ENCODE measurements around the gene AIFM2.
"Not testable (repeated sequence)": the region's sequence is repeated elsewhere in the genome, so short reads cannot be mapped to it uniquely, and the experiment has no call there.

The AIFM2 gene

GRCh38 chr10:70132098-70133029 is at the start of gene AIFM2:
Gene AIFM2 (minus strand): TSS chr10:70132825. CDS start chr10:70124084, 8,741 bp downstream.
- no peak for TF ChIP-seq HDGF (IDR thresholded peaks at IDR 0.05; ENCODE audit: borderline replicate concordance)
- TF ChIP-seq ELF4 (IDR thresholded peaks at IDR 0.05): no peak
- TF ChIP-seq PKNOX1 (IDR thresholded peaks at IDR 0.05): no peak
- no peak for TF ChIP-seq SUZ12 (IDR thresholded peaks at IDR 0.05)
- TF ChIP-seq TARDBP (IDR thresholded peaks at IDR 0.05): no peak
- TF ChIP-seq CTBP1 (IDR thresholded peaks at IDR 0.05; ENCODE audit: borderline replicate concordance): no peak
- no peak for TF ChIP-seq FOXA1 (IDR thresholded peaks at IDR 0.05)
- TF ChIP-seq BHLHE40 (IDR thresholded peaks at IDR 0.05; ENCODE audit: borderline replicate concordance): no peak
- TF ChIP-seq ZNF384 (IDR thresholded peaks at IDR 0.05): no peak
- TF ChIP-seq FOXK2 (IDR thresholded peaks at IDR 0.05): no peak
- no peak for TF ChIP-seq NFRKB (IDR thresholded peaks at IDR 0.05)
- no peak for TF ChIP-seq ARNT (IDR thresholded peaks at IDR 0.05)
- no peak for TF ChIP-seq LEF1 (IDR thresholded peaks at IDR 0.05; ENCODE audit: borderline replicate concordance)
- no peak for TF ChIP-seq FOXM1 (IDR thresholded peaks at IDR 0.05; ENCODE audit: borderline replicate concordance)
- TF ChIP-seq SP1 (IDR thresholded peaks at IDR 0.05): no peak
- no peak; the same call in 1 of the 2 replicates for TF ChIP-seq L3MBTL2 (conservative IDR thresholded peaks at IDR 0.05)
- POLR2A ChIA-PET: no interaction called here
- CTCF ChIA-PET: no interaction called here
- DNase-seq (ENCODE audit: extremely low spot score): peak; percentile 58

GRCh38 chr10:70179209-70179608 is 46.6 kb upstream of the AIFM2 start:
- POLR2A ChIA-PET: interaction anchor here (1.6 kb wide), 1 partner anchor 8 kb away, joined by 9 read pairs; the partner anchor contains the start of gene SAR1A
- DNase-seq (ENCODE audit: extremely low spot score); CTCF ChIA-PET: not testable (repeated sequence)

- CTCF ChIA-PET: no interaction called here
- TF ChIP-seq TARDBP (IDR thresholded peaks at IDR 0.05) (no peak), FOXA1 (IDR thresholded peaks at IDR 0.05) (no peak), SP1 (IDR thresholded peaks at IDR 0.05) (no peak), PKNOX1 (IDR thresholded peaks at IDR 0.05) (no peak), FOXM1 (IDR thresholded peaks at IDR 0.05; ENCODE audit: borderline replicate concordance) (no peak), L3MBTL2 (conservative IDR thresholded peaks at IDR 0.05) (no peak), LEF1 (IDR thresholded peaks at IDR 0.05; ENCODE audit: borderline replicate concordance) (no peak), ARNT (IDR thresholded peaks at IDR 0.05) (no peak), ELF4 (IDR thresholded peaks at IDR 0.05) (no peak), BHLHE40 (IDR thresholded peaks at IDR 0.05; ENCODE audit: borderline replicate concordance) (no peak), ZNF384 (IDR thresholded peaks at IDR 0.05) (no peak)
These were observed 45.6 kb upstream of the AIFM2 start for GRCh38 chr10:70178139-70178725.

GRCh38 chr10:70176441-70176840 is 43.8 kb upstream of the AIFM2 start:
- ChIA-PET POLR2A (interaction anchor here (1.2 kb wide), 1 partner anchor 30 kb away, joined by 3 read pairs; the partner anchor contains the start of gene TYSND1), CTCF (interaction anchor here (0.6 kb wide), 1 partner anchor 17 kb away, joined by 4 read pairs; no protein-coding TSS in a partner anchor)
- no peak for DNase-seq (ENCODE audit: extremely low spot score)
- TF ChIP-seq HDGF (IDR thresholded peaks at IDR 0.05; ENCODE audit: borderline replicate concordance) (no peak), CTBP1 (IDR thresholded peaks at IDR 0.05; ENCODE audit: borderline replicate concordance) (no peak), BHLHE40 (IDR thresholded peaks at IDR 0.05; ENCODE audit: borderline replicate concordance) (no peak), FOXA1 (IDR thresholded peaks at IDR 0.05) (no peak), PKNOX1 (IDR thresholded peaks at IDR 0.05) (no peak), ARNT (IDR thresholded peaks at IDR 0.05) (no peak), SP1 (IDR thresholded peaks at IDR 0.05) (no peak), TARDBP (IDR thresholded peaks at IDR 0.05) (no peak), ELF4 (IDR thresholded peaks at IDR 0.05) (no peak), LEF1 (IDR thresholded peaks at IDR 0.05; ENCODE audit: borderline replicate concordance) (no peak), L3MBTL2 (conservative IDR thresholded peaks at IDR 0.05) (no peak), FOXK2 (IDR thresholded peaks at IDR 0.05) (no peak)

More at GRCh38 chr10:70178139-70178725, 45.6 kb upstream of the AIFM2 start:
- DNase-seq (ENCODE audit: extremely low spot score): no peak
- POLR2A ChIA-PET: no interaction called here

- CTCF ChIA-PET: interaction anchor here (0.8 kb wide), 1 partner anchor 9 kb away, joined by 3 read pairs; no protein-coding TSS in a partner anchor
These were observed 42.9 kb upstream of the AIFM2 start for GRCh38 chr10:70175516-70175915.

More at GRCh38 chr10:70175516-70175915, 42.9 kb upstream of the AIFM2 start:
- no peak for DNase-seq (ENCODE audit: extremely low spot score)
- POLR2A ChIA-PET: interaction anchor here (1.2 kb wide), 1 partner anchor 29 kb away, joined by 3 read pairs; the partner anchor contains the start of gene TYSND1
- TF ChIP-seq ZNF384 (IDR thresholded peaks at IDR 0.05) (no peak), CTBP1 (IDR thresholded peaks at IDR 0.05; ENCODE audit: borderline replicate concordance) (no peak), BHLHE40 (IDR thresholded peaks at IDR 0.05; ENCODE audit: borderline replicate concordance) (no peak)

Data from HEK293T (cell line).